HS-5 (cell line): ENCODE data around the gene ZNF546.
"Not testable (repeated sequence)": the region's sequence is repeated elsewhere in the genome, so short reads cannot be mapped to it uniquely, and the experiment has no call there.

Experiments used
- DNase-seq: peaks from one replicate; pipeline ENCODE4 v3.0.0-alpha.2; 2012; ENCODE audit warnings: low read depth

Gene ZNF546

DNA sequence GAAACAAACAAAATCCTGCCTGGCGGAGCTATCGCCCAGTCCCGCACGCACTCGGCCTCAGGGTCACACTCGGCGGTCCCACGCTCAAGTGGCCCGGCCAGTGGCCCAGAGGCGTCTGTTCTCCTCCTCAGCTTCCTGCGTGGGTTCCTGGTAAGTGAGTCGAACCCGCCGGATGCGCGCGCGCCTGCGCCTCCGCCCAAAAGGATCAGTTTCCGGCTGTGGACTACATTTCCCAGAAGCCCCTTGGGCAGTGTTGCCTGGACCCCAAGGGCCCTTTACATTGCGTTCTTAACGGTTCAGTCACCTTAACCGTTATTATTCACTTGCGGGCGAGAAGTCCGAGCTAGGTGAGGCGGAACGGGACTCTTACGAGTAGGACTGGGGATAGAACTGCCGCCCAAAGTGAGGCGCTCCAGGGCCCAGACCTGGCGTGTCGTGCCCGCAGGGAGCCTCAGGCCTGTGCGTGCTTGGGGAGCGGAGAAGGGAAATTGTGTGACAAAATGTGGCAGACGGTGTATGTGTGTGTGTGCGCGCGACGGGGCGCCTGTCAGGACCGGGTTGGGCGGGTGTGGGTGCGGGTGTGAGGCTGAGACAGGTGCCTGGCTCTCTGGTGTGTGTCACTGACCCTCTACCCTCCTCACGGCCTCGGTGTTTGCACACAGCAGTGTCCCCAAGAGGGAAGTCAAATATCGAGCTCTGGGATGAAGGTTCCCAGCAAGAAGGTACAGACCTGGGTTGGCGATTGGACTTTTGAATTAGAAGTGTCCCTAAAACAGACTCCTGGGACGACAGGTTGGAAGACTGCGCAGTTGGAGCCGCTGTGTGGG lies at the start of gene ZNF546:
Gene ZNF546 (plus strand): TSS at position 250 of the 827 bp plus-strand sequence. CDS start 1,267 bp downstream, outside the sequence.
- DNase-seq, result peak; percentile 64

DNA sequence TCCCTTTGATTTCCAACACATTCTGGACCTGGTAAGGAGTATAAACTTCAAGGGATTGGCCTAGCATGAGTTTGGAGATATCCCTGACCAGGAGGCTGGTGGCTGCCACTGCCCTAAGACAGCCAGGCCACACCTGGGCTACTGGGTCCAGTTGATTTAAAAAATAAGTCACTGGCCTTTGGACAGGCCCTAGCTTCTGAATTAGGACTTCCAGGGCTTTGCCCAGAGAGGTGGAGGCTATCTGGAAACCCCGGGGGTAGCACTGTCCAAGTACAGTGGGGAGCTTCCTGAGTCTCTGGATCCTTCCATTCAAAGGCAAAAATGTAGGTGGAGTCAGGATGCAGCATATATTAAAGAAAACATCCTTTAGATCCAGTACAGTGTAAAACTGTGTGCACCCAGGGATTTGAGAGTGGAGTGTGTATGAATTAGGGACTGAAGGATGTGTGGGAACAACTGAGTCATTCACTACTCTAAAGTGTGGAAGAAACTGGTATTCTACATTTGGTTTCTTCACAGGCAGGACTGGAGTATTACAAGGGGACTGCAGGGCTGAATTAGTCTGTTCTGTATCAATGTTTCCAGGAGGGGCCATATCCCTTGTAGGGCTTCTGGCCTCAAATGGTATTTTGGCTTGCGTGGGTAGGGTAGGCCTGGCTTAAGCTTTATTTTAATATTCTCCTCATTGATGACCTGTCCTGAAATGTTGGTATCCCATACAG lies 47.7 kb upstream of the ZNF546 start:
- DNase-seq, result no peak

DNA sequence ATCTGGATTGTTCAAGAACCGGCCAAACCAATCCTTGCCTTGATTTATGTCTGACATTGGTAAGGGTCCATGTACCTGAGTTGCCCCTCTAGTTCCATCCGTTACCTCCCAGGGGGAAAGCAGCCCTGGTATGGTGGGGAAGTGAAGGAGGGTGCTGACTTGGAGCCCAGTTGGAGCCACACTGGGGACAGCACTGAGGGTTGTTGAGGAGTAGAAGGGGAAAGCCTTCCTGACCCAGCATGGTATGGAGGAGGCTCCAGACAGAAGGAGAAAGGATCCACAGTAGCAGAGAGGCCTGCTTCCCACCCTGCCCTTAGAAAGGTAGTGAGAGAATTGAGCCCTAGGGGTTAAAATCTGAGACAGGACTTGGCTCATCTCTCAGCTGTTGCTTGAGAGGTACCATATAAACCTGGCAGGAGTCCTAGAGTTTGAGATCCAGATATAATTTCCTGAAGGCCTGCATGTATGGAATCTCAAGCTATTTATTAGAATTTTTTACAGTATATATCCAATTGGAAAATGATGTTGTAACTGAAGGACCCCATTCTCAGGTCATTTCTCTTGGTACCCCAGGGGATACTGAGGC lies 45.7 kb upstream of the ZNF546 start:
- no peak for DNase-seq

DNA sequence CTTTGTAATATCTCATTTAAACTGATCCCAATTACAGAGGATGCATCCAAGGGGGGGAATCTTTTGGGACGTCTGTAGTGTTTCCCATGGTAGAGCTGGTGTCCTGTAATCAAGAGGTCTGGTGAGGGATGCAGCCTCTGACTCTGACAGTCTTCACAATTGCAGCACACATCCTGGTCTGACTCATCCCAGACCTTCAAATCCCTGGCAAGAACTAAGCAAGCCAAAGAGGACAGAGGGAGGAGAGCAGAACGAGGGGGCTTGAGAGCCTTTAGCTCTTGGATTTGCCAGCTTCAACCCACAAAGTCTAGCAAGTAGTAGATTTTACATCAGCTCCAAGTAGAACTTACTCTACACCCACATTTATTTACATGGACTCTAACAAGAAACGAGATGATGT lies 45.2 kb upstream of the ZNF546 start:
- no peak for DNase-seq

DNA sequence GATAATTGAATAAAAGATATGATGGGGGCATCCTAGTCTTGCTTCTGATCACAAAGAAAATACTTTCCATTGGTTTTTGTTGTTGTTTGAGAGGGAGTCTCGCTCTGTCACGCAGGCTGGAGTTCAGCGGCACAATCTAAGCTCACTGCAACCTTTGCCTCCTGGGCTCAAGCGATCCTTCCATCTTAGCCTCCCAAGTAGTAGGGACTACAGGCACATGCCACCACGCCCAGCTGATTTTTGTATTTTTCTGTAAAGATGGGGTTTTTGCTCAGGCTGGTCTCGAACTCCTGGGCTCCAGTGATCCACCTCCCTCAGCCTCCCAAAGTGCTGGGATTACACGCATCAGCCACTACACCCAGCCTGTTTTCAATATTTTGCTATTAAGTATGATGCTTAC lies 42.9 kb upstream of the ZNF546 start:
- DNase-seq, result no peak

DNA sequence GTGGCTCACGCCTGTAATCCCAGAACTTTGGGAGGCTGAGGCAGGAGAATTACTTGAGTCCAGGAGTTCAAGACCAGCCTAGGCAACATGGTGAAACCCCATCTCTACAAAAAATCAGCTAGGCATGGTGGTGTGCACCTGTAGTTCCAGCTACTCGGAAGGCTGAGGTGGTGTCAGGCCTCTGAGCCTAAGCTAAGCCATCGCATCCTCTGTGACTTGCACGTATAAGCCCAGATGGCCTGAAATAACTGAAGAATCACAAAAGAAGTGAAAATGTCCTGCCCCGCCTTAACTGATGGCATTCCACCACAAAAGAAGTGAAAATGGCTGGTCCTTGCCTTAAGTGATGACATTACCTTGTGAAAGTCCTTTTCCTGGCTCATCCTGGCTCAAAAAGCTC lies 39.0 kb upstream of the ZNF546 start:
- DNase-seq, result not testable (repeated sequence)

DNA sequence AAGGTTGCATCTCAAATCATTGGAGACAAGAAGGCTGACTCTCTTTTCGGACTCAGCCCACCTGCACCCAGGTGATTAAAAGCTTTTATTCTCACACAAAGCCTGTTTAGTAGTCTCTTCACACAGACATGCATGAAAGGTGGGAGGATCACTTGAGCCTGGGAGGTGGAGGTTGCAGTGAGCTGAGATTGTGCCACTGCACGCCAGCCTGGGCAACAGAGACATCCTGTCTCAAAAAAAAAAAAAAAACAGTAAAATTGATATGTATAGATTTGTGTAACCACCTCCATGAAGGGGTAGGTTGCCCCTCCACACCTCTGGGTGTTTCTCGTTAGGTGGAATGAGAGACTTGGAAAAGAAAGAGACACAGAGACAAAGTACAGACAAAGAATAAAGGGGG lies 37.9 kb upstream of the ZNF546 start:
- not testable (repeated sequence) for DNase-seq

DNA sequence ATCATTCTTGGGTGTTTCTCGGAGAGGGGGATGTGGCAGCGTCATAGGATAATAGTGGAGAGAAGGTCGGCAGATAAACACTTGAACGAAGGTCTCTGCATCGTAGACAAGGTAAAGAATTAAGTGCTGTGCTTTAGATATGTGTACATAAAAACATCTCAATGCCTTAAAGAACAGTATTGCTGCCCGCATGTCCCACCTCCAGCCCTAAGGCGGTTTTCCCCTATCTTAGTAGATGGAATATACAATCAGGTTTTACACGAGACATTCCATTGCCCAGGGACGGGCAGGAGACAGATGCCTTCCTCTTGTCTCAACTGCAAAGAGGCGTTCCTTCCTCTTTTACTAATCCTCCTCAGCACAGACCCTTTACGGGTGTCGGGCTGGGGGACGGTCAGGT lies 37.5 kb upstream of the ZNF546 start:
- DNase-seq, result not testable (repeated sequence)

DNA sequence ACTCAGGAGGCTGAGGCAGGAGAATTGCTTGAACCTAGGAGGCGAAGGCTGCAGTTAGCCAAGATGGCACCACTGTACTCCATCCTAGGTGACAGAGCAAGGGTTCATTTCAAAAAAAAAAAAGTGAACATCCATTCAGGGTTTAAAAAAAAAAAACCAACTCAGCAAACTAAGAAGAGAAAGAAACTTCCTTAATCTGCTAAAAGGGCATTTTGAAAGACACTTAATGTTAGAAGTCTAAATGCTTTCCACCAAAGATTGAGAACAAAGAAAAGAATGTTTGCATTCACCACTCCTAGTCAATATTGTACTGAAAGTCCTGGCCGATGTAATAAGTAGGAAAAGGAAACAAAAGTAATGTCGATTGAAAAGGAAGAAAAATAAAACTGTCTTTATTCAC lies 33.0 kb upstream of the ZNF546 start:
- no peak for DNase-seq

DNA sequence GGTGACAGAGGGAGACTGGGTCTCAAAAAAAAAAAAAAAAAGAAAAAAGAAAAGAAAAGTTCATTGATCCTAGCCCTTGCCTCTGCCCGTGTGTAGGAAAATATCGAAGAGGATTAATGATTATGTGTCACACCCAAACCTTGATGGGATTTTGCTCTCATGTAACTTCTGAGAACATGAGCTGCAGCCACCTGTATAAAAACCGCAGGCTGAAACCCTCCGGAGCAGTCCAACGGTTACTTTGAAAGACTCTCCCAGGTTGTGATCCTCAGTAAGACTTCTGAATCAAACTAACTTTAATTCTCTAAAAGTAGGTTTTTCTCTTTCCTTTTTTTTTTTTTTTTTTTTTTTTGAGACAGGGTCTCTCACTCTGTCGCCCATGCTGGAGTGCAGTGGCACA lies 30.2 kb upstream of the ZNF546 start:
- no peak for DNase-seq

DNA sequence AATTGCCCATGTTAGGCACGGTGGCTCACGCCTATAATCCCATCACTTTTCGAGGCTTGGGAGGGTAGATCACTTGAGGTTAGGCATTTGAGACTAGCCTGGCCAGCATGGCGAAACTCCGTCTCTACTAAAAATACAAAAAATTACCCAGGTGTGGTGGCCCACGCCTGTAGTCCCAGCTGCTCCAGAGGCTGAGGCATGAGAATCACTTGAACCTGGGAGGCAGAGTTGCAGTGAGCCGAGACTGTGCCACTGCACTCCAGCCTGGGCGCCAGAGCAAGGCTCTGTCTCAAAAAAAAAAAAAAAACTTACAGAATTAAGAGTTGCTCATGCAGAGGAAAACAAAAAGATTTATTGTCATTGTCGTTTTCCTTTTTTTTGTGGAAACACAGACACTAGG lies 29.3 kb upstream of the ZNF546 start:
- no peak for DNase-seq

DNA sequence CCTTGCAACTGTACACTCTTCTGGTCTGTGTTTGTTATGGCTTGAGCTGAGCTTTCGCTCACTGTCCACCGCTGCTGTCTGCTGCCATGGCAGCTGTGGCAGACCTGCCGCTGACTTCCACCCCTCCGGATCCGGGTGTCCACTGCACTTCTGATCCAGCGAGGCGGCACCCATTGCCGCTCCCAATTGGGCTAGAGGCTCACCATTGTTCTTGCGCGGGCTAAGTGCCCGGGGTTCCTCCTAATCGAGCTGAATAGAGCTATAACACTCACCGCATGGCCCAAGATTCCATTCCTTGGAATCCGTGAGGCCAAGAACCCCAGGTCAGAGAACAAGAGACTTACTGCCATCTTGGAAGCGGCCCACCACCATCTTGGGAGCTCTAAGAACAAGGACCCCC lies 28.1 kb upstream of the ZNF546 start:
- DNase-seq, result no peak

DNA sequence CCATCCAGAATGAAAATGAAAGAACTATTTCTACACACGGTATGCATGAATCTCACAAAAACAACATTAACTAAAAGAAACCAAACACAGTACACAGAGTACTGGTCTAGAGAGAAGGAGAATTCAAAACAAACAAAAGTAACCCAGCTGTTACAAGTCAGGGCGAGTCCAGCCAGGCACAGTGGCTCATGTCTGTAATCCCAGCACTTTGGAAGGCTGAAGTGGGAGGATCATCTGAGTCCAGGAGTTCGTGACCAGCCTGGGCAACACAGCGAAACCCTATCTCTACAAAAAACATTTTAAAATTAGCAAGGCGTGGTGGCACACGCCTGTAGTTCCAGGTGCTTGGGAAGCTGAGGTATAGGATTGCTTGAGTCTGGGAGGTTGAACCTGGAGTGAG lies 27.6 kb upstream of the ZNF546 start:
- no peak for DNase-seq

DNA sequence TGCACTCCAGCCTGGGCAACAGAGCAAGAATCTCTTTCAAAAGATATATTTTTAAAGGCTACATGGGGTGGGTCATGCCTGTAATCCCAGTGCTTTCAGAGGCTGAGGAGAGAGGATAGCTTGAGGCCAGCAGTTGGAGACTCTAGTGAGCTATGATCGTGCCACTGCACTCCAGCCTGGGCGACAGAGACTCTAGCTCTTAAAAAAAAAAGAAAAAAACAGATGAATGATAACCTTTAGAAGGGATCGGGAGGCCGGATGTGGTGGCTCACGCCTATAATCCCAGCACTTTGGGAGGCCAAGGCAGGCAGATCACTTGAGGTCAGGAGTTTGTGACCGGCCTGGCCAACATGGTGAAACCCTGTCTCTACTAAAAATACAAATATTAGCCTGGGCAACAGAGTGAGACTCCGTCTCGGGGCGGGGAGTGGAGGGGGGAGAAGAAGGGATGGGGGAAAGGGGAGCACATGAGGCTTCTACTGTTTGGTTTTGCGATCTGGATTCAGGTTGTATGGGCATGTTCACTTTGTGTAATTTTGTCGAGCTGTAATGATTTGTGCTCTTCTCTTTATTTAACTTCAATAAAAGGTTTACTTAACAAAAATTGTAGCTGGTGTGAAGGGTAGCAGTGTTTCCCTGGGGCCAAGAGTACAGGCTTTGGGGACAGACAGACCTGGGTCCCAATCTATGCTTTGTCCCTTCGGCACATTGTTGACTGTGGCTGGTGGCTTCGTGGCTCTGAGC lies 27.0 kb upstream of the ZNF546 start:
- DNase-seq, result no peak

DNA sequence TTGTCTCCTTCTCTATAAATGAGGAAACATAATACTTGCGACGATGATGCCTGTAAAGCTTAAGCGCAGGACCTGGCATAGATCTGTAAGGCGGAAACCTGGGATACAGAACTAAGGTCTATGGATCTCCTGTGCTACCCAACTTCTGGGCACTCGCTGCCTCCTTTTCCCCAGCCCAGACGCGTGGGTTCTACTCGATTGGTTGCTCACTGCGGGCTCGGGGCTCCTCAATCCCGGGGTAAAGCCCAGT lies 26.5 kb upstream of the ZNF546 start:
- DNase-seq, result peak; percentile 9

DNA sequence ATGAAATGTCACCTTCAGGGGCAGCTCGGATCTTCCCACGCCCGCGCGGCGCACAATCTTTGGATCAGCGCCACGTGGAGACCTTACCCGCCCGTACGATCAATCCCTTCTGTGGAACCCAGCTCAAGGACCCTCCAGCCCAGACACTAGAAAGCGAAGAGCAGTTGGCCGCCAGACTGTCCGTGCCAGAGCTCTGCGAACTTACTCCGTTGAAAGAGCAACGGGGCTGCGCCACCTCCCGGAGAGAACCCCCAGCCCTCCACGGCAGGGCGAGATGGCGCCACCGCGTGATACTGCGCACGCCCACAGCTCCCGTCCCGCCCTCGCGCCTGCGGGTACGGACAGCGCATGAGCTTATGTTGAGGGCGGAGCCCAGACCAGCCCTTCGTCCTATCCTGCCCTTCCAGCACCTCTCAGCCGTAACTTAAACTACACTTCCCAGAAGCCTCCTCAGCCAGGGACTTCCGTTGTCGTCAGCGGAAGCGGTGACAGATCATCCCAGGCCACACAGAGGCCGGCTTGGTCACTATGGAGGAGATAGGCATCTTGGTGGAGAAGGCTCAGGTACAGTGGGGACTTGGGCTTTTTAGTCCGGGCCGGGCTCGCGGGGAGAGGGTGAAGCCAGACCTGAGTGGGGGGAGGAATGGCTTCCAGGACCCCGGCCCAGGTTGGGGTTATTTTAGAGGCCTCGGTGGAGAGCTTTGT lies 26.0 kb upstream of the ZNF546 start, which contains the start of gene PSMC4:
Gene PSMC4 (plus strand): TSS at position 491 of the 705 bp plus-strand sequence. CDS start 38 bp downstream, at position 529.
- DNase-seq, result peak; percentile 94

DNA sequence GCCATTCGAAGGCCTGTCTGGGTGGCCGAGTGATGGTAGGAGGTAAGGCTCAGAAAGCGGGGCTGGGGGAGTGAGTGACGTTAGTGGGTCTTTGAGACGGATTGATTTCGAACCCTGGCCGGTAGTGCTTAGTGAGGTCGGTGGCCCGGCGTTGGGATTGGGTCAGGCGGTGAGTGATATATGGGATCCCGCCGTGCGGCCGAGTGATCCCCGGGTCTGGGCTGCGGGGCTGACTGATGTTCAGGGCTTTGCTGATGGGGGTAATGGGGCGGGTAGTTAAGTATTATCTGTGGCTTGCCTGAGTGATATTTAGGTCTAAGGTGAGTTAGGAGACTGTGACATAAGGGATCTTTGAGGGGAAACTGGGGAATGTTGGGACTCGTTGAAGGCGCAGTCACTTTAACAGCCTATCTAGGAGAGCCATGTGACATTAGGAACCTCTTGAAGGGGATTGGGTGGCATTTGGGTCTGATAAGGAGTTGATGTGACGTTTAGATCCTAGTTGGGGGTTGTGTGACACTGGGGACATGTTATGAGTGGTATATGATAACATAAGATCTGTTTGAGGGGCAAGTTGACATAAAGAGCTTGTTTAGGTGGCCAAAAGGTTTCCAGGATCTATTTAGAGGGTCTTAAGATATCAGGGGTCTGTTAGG lies 25.4 kb upstream of the ZNF546 start:
- no peak for DNase-seq

DNA sequence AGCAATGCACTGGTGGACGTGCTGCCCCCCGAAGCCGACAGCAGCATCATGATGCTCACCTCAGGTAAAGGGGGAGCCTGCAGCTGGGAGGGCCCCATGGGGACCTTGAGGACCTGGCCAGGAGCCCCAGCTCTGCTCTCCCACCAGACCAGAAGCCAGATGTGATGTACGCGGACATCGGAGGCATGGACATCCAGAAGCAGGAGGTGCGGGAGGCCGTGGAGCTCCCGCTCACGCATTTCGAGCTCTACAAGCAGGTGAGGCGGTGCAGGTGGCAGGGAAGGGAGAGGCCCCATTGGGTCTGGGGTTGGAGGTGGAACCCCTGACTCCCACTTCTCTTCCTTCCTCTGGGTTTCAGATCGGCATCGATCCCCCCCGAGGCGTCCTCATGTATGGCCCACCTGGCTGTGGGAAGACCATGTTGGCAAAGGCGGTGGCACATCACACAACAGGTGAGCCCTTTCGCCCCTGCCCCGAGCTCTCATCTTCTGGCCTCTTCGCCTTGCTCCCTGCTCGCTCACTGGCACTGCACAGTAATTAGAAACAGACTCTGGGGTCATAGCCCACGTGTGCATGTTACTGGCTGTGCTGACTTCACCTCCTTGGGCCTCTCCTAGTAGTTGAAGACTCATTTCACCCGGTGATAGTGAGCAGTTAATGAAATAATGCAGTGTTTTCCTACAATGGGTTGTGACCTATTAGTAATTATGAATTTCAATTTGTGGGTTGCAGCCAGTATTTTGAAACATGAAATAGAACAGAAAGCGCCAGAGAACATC lies 22.3 kb upstream of the ZNF546 start:
- no peak for DNase-seq

DNA sequence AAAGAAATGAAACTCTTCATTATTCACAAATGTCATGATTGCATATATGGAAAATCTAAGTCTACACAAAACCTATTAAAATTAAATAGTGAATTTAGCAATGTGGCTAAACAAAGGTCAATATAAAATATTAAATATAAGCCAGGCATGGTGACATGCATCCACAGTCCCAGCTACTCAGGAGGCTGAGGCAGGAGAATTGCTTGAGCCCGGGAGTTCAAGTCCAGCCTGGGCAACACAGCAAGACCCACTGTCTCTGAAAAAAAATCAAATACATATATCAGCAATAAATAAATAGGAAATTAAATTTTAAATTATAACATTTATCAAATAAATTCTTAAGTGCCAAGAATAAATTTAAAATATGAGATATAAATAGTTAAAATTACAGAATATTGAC lies 14.0 kb upstream of the ZNF546 start:
- no peak for DNase-seq

DNA sequence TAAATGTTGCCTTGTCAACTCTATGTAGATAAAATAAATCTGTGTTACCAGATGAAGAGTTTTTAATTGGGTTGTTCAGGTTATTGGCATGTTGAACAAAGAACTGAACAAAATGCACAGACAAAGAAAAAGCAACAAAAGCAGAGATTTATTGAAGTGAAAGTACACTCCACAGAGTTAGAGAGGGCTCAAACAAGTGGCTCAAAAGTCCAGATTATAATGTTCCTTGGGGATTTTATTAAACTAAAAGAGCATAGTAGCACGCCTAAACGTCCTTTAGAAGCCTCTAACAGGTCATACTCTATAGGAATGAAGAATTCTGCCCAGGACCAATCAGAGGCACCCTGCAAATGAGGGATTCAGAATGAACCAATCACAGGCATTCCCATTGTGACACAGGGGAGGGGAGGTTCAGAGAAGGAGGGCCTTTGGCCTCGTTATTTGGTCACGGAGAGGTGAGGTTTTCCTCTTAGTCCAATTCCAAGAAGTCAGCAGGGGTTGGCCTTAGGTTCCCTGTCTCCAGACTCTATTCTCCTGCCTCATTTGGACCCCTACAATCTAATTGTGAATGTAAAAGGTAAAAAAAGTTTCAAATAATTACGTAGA lies 13.1 kb upstream of the ZNF546 start:
- no peak for DNase-seq
